H1 (cell line): ENCODE results near the gene CYBA. TPM values are rescaled to one million over a fixed set of nuclear protein-coding genes. Genes with fewer than 3 reads are reported as not detected.

Source experiments
- CTCF ChIA-PET: fragments of 300-600 bp; sonication (Branson Sonifier 250); formaldehyde crosslinking; loops from one replicate; lab custom pipeline; 2021; ENCODE audit not compliant: partially characterized antibody; lab: Charles Lee
- POLR2A ChIA-PET: fragments of 300-600 bp; sonication (Branson Sonifier 250); formaldehyde crosslinking; loops from one replicate; lab custom pipeline; 2021; ENCODE audit warnings: inconsistent platforms; ENCODE audit not compliant: partially characterized antibody; lab: Charles Lee
- DNase-seq, 2 experiments: peaks; one replicate each; pipeline versions ENCODE4 v3.0.0 to v3.0.0-alpha.2; 2010 to 2022; ENCODE audit warnings: low spot score in 2 of 2, low read depth in 1 of 2, mixed read lengths in 1 of 2
- FAIRE-seq: peaks from 2 replicates; lab custom pipeline; 2011; peaks lifted over from hg19 to GRCh38; lab: Jason Lieb, UNC
- H2AFZ ChIP-seq: 2 replicates; pipeline ENCODE4 v1.8.1; 2012; ENCODE audit warnings: low read length, inconsistent platforms
- H2AK5ac ChIP-seq: 2 replicates; pipeline ENCODE4 v1.6.1; 2013; ENCODE audit warnings: low read depth, low read length
- H2BK120ac ChIP-seq: replicated peaks from 2 replicates; pipeline ENCODE3; 2013; ENCODE audit warnings: low read depth, low read length, inconsistent platforms
- H2BK12ac ChIP-seq: 2 replicates; pipeline ENCODE4 v1.6.1; 2013; ENCODE audit warnings: low read depth, low read length
- H2BK15ac ChIP-seq: 2 replicates; pipeline ENCODE4 v1.6.1; 2013; ENCODE audit warnings: low read length
- H2BK20ac ChIP-seq: 2 replicates; pipeline ENCODE4 v1.6.1; 2013; ENCODE audit warnings: low read length
- H2BK5ac ChIP-seq: 2 replicates; pipeline ENCODE4 v1.6.1; 2013; ENCODE audit warnings: low read depth, low read length
- H3K14ac ChIP-seq: 2 replicates; pipeline ENCODE4 v1.6.1; 2013; ENCODE audit warnings: inconsistent platforms; ENCODE audit not compliant: insufficient read length
- H3K18ac ChIP-seq: 2 replicates; pipeline ENCODE4 v1.6.1; 2013; ENCODE audit warnings: low read length; ENCODE audit errors: extremely low read depth
- H3K23ac ChIP-seq: 2 replicates; pipeline ENCODE4 v1.6.1; 2013; ENCODE audit warnings: inconsistent platforms; ENCODE audit not compliant: insufficient read length
- H3K23me2 ChIP-seq: 2 replicates; pipeline ENCODE4 v1.6.1; 2013; ENCODE audit warnings: low read depth, low read length
- H3K27ac ChIP-seq: 2 replicates; pipeline ENCODE4 v1.6.1; 2011; ENCODE audit warnings: low read depth, low read length, inconsistent platforms
- H3K27me3 ChIP-seq, 4 experiments: replicated peaks in 1 of 4; 1 replicate in 1 of 4; 2 replicates in 3 of 4; pipeline versions ENCODE4 v1.6.1 to v1.8.1; 2011 to 2013; ENCODE audit warnings: low read length in 3 of 4, mild to moderate bottlenecking in 3 of 4, inconsistent platforms in 2 of 4, mixed read lengths in 2 of 4, moderate library complexity in 1 of 4; ENCODE audit not compliant: control insufficient read depth in 3 of 4, insufficient read depth in 3 of 4; ENCODE audit errors: extremely low read depth in 1 of 4
- H3K36me3 ChIP-seq, 4 experiments: 2 replicates each; pipeline versions ENCODE4 v1.6.1 to v1.8.1; 2011 to 2013; ENCODE audit warnings: mild to moderate bottlenecking in 4 of 4, low read length in 3 of 4, moderate library complexity in 2 of 4, control low read depth in 1 of 4, inconsistent platforms in 1 of 4; ENCODE audit not compliant: insufficient read depth in 4 of 4, control insufficient read depth in 2 of 4
- H3K4ac ChIP-seq: replicated peaks from 2 replicates; pipeline ENCODE3; 2013; ENCODE audit warnings: low read length, low read depth, mixed read lengths, inconsistent platforms; ENCODE audit not compliant: insufficient read length
- H3K4me1 ChIP-seq, 4 experiments: replicated peaks in 1 of 4; 1 replicate in 1 of 4; 2 replicates in 3 of 4; pipeline versions ENCODE4 v1.6.1 to v1.8.1; 2011 to 2013; ENCODE audit warnings: low read length in 3 of 4, inconsistent platforms in 2 of 4, mixed read lengths in 1 of 4; ENCODE audit not compliant: insufficient read depth in 4 of 4, control insufficient read depth in 3 of 4
- H3K4me2 ChIP-seq, 2 experiments: 2 replicates each; pipeline versions ENCODE4 v1.6.1 to v1.8.1; 2011 to 2013; ENCODE audit warnings: low read depth in 2 of 2, low read length in 2 of 2, control low read depth in 1 of 2, inconsistent platforms in 1 of 2, mild to moderate bottlenecking in 1 of 2; ENCODE audit not compliant: insufficient read depth in 1 of 2
- H3K4me3 ChIP-seq, 4 experiments: fragments of 200-600, 300-600 bp in 1 of 4; sonication (generic), shearing (Covaris generic), sonication (Bioruptor Twin) in 1 of 4; 2 replicates each; pipeline versions ENCODE4 v1.5.1 to v1.8.1; 2011 to 2016; ENCODE audit warnings: low read length in 4 of 4, low read depth in 3 of 4, control low read depth in 2 of 4, inconsistent platforms in 2 of 4, mild to moderate bottlenecking in 2 of 4, mixed read lengths in 1 of 4, moderate library complexity in 1 of 4; ENCODE audit not compliant: insufficient read depth in 2 of 4; ENCODE audit errors: extremely low read depth in 1 of 4
- H3K56ac ChIP-seq: replicated peaks from 2 replicates; pipeline ENCODE3; 2013; ENCODE audit warnings: low read depth, mild to moderate bottlenecking, mixed read lengths, low read length, inconsistent platforms; ENCODE audit not compliant: insufficient read length
- H3K79me1 ChIP-seq: 2 replicates; pipeline ENCODE4 v1.6.1; 2013; ENCODE audit warnings: low read depth, low read length, control low read depth
- H3K79me2 ChIP-seq, 2 experiments: 2 replicates each; pipeline versions ENCODE4 v1.6.1 to v1.8.1; 2012 to 2013; ENCODE audit warnings: low read length in 2 of 2, mild to moderate bottlenecking in 2 of 2, inconsistent platforms in 1 of 2; ENCODE audit not compliant: insufficient read depth in 2 of 2, control insufficient read depth in 1 of 2
- H3K9ac ChIP-seq, 4 experiments: replicated peaks in 1 of 4; 1 replicate in 1 of 4; 2 replicates in 3 of 4; pipeline versions ENCODE4 v1.6.1 to v1.8.1; 2011 to 2013; ENCODE audit warnings: low read depth in 3 of 4, low read length in 3 of 4, control low read depth in 2 of 4, mild to moderate bottlenecking in 2 of 4, moderate library complexity in 2 of 4, inconsistent platforms in 1 of 4; ENCODE audit errors: extremely low read depth in 1 of 4
- H3K9me3 ChIP-seq, 2 experiments: 2 replicates each; pipeline versions ENCODE4 v1.6.1 to v1.8.1; 2012 to 2013; ENCODE audit warnings: mild to moderate bottlenecking in 2 of 2, moderate library complexity in 2 of 2, control low read depth in 1 of 2, inconsistent platforms in 1 of 2, low read depth in 1 of 2, low read length in 1 of 2, mixed read lengths in 1 of 2; ENCODE audit not compliant: insufficient read depth in 2 of 2
- H4K20me1 ChIP-seq, 2 experiments: replicated peaks in 1 of 2; 2 replicates each; pipeline versions ENCODE3 to v1.8.1; 2011 to 2013; ENCODE audit warnings: inconsistent platforms in 2 of 2, low read length in 2 of 2, mild to moderate bottlenecking in 1 of 2; ENCODE audit not compliant: insufficient read depth in 2 of 2, control insufficient read depth in 1 of 2
- H4K5ac ChIP-seq: 2 replicates; pipeline ENCODE4 v1.6.1; 2013; ENCODE audit warnings: low read length, low read depth, mixed read lengths, inconsistent platforms; ENCODE audit not compliant: insufficient read length
- H4K8ac ChIP-seq: 2 replicates; pipeline ENCODE4 v1.8.0; 2013; ENCODE audit warnings: mild to moderate bottlenecking, moderate library complexity, low read length, inconsistent platforms; ENCODE audit not compliant: insufficient read depth; ENCODE audit errors: extremely low read depth
- H4K91ac ChIP-seq: replicated peaks from 2 replicates; pipeline ENCODE3; 2013; ENCODE audit warnings: low read length, mixed read lengths, inconsistent platforms; ENCODE audit not compliant: insufficient read length
- NRF1 ChIP-seq: IDR thresholded peaks from 2 replicates; pipeline ENCODE4 v1.6.1; 2011; ENCODE audit warnings: mild to moderate bottlenecking, low read depth, low read length, improper control_type of control experiment
- WGBS, 2 experiments: shearing (Covaris generic) in 1 of 2; methylation state at CpG; one replicate each; pipeline versions ENCODE4 v1.1.6 to v1.1.7; 2013 to 2015; ENCODE audit warnings: low lambda C conversion rate in 2 of 2, mixed read lengths in 2 of 2, inconsistent platforms in 1 of 2, low coverage in 1 of 2, missing lambda C conversion rate in 1 of 2; ENCODE audit not compliant: insufficient replicate concordance in 2 of 2, insufficient coverage in 1 of 2, insufficient read length in 1 of 2; ENCODE audit errors: extremely low coverage in 1 of 2, missing lambda C conversion rate in 1 of 2; 5-methylcytosine and 5-hydroxymethylcytosine counted together
- polyA plus RNA-seq, 7 experiments: library from polyadenylated mRNA; depleted of rRNA in 3 of 7; stranded (reverse) in 5 of 7; unstranded in 2 of 7; fragments of >200 nt in 5 of 7; fragments of 200-250 nt in 2 of 7; gene quantifications; 1 replicate in 5 of 7; 2 replicates in 1 of 7; 4 replicates in 1 of 7; pipeline versions ENCODE4 v1.2.1 to v1.2.3, GENCODE V29; 2011 to 2013; ENCODE audit warnings: missing spikeins in 2 of 7, mixed read lengths in 2 of 7
- total RNA-seq: library from RNA; stranded (reverse); fragmentation: NEBNext Ultra II Directional; extraction: Animal tissue kit (Norgen Biotek cat#: 25700); gene quantifications from 2 replicates; pipeline ENCODE4 v1.2.1, GENCODE V29; 2021

The CYBA gene
- total and polyA plus RNA-seq, 2 of the 8 experiments (the other 6 are each of a cell fraction or from before 2014, with no cell fraction given) = 136 to 254 TPM

- Histone ChIP-seq H3K79me1 (no peaks in the 10 kb centered on the region), H2BK5ac (no peak overlapping the region), H2AFZ (no peak overlapping the region), H4K91ac (no peak overlapping the region), H3K27me3 (no peaks in the 10 kb centered on the region), H2BK12ac (no peak overlapping the region), H4K5ac (no peak overlapping the region), H3K14ac (no peak overlapping the region), H2BK20ac (no peak overlapping the region), H2AK5ac (no peak overlapping the region), H2BK120ac (no peak overlapping the region), H3K4ac (no peak overlapping the region), H3K27ac (no peak overlapping the region), H4K20me1 (peaks cover 3 to 19% of the 10 kb centered on the region in 2 experiments), H3K18ac (no peak overlapping the region), H3K56ac (no peak overlapping the region), H2BK15ac (no peak overlapping the region), H3K79me2 (peaks cover 0 to 22% of the 10 kb centered on the region in 2 experiments; a peak in 2 of 4 replicates), H3K4me3 (no peak overlapping the region), H3K23me2 (no peaks in the 10 kb centered on the region), H3K9me3 (no peaks in the 10 kb centered on the region), H3K4me1 (peaks cover 0 to 3% (median 0%) of the 10 kb centered on the region in 4 experiments; a peak in 2 of 7 replicates), H4K8ac (no peak overlapping the region), H3K23ac (no peak overlapping the region), H3K4me2 (no peak overlapping the region), H3K9ac (no peak overlapping the region), H3K36me3 (peaks cover 15 to 31% (median 27%) of the 10 kb centered on the region in 4 experiments)
- no peak for TF ChIP-seq NRF1
- WGBS, 2 experiments = 92% methylated on average over 3 of the region's 3 CpGs; no CpG with 5 or more reads in 1 of the 2 experiments
- FAIRE-seq (no peak), DNase-seq (no peak)
- ChIA-PET CTCF (interaction anchor here (0.6 to 1.3 kb wide), 5 partner anchors 9 to 94 kb away, joined by 3 to 5 read pairs (median 4); no protein-coding TSS in a partner anchor), POLR2A (interaction anchor here (0.9 kb wide), 1 partner anchor 9 kb away, joined by 3 read pairs; no protein-coding TSS in a partner anchor)
These were observed 54.4 kb downstream of the CYBA start for GRCh38 chr16:88596483-88596882.
